PFSK-1 (cell line): Measurements from ENCODE around the gene FEZF2.

Experiments used
- POLR2AphosphoS5 ChIP-seq: IDR thresholded peaks from 2 replicates; pipeline ENCODE4 v1.6.1; 2012; ENCODE audit warnings: low read depth, mild to moderate bottlenecking, control low read depth, low read length, moderate library complexity
- REST ChIP-seq, 2 experiments: IDR thresholded peaks; 2 replicates each; pipeline versions ENCODE4 v1.6.1 to v1.8.0; 2011 to 2012; ENCODE audit warnings: low read depth in 2 of 2, low read length in 2 of 2, control low read depth in 1 of 2, inconsistent platforms in 1 of 2, mild to moderate bottlenecking in 1 of 2, moderate library complexity in 1 of 2; ENCODE audit not compliant: insufficient read depth in 1 of 2
- TAF1 ChIP-seq: IDR thresholded peaks from 2 replicates; pipeline ENCODE4 v1.6.1; 2012; ENCODE audit warnings: low read length, control low read depth, borderline replicate concordance; ENCODE audit not compliant: insufficient read depth

GRCh38 chr3:62421207-62421606, 47.9 kb upstream of the FEZF2 start:
- TF ChIP-seq POLR2AphosphoS5 (no peak), REST (IDR thresholded peaks at IDR 0.05; ENCODE audit: insufficient read depth in 1 of 2, low read depth in 2 of 2, low read length in 2 of 2) (no peak), TAF1 (no peak)
